Measurements from ENCODE around the gene NKAP. TPM values are rescaled to one million over a fixed set of nuclear protein-coding genes. Genes with fewer than 3 reads are reported as not detected.

The NKAP gene
- total and polyA plus RNA-seq, 2 donors from 2014 or later, result 7.7 to 9.9 TPM

DNA sequence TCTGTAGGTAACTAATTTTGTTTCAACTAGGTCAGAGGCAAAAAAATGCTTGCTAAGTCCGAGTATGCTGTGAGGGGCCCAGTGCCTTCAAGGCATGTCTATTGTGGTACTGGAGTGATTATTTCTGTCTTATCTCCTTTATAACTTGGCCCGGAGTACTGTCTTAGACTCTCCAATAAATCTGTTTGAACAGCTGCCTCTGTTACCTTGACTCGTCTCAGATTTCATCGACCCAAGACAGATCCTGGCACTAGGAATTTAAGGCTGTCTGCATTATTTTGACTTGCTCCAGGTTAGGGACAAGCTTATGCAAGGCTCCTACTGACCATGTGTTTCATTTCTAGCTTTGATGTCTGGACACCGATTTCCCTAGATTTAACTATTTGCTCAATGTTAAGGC lies 41.1 kb upstream of the NKAP start:
- no peaks in the 10 kb centered on the region for H3K9me3 ChIP-seq (ENCODE audit: control insufficient read depth in 2 of 3, insufficient read depth in 1 of 3, low read length in 3 of 3)
- no peak for FAIRE-seq
- TF ChIP-seq, protein P1, sequence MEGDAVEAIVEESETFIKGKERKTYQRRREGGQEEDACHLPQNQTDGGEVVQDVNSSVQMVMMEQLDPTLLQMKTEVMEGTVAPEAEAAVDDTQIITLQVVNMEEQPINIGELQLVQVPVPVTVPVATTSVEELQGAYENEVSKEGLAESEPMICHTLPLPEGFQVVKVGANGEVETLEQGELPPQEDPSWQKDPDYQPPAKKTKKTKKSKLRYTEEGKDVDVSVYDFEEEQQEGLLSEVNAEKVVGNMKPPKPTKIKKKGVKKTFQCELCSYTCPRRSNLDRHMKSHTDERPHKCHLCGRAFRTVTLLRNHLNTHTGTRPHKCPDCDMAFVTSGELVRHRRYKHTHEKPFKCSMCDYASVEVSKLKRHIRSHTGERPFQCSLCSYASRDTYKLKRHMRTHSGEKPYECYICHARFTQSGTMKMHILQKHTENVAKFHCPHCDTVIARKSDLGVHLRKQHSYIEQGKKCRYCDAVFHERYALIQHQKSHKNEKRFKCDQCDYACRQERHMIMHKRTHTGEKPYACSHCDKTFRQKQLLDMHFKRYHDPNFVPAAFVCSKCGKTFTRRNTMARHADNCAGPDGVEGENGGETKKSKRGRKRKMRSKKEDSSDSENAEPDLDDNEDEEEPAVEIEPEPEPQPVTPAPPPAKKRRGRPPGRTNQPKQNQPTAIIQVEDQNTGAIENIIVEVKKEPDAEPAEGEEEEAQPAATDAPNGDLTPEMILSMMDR (IDR thresholded peaks at IDR 0.05; ENCODE audit: borderline replicate concordance, extremely low read depth, insufficient read depth), result no peak
- no peaks in the 10 kb centered on the region for H3K4me1 ChIP-seq (ENCODE audit: control insufficient read depth in 2 of 3, insufficient read depth in 2 of 3, low read depth in 1 of 3, low read length in 3 of 3)
- H3K27me3 ChIP-seq (ENCODE audit: control insufficient read depth, insufficient read depth, low read length), result peaks cover 7% of the 10 kb centered on the region
- H3K36me3 ChIP-seq (ENCODE audit: control insufficient read depth in 2 of 3, insufficient read depth in 3 of 3, low read length in 3 of 3), result no peaks in the 10 kb centered on the region
- H3K4me3 ChIP-seq (ENCODE audit: low read length in 3 of 3), result no peak overlapping the region
- intact Hi-C loops (cut with DNase I), result no loop called here
- DNase-seq, result no peak
- H3K27ac ChIP-seq (ENCODE audit: low read depth in 2 of 2, low read length in 2 of 2), result no peak overlapping the region
- H3K9ac ChIP-seq (ENCODE audit: low read length in 3 of 3), result no peak overlapping the region

GRCh38 chrX:119983494-119983893 lies 39.9 kb upstream of the NKAP start:
- DNase-seq, result no peak
- no peak for FAIRE-seq
- Histone ChIP-seq H3K36me3 (ENCODE audit: control insufficient read depth in 2 of 3, insufficient read depth in 3 of 3, low read length in 3 of 3) (no peaks in the 10 kb centered on the region), H3K9me3 (ENCODE audit: control insufficient read depth in 2 of 3, insufficient read depth in 1 of 3, low read length in 3 of 3) (no peaks in the 10 kb centered on the region), H3K27me3 (ENCODE audit: control insufficient read depth, insufficient read depth, low read length) (peaks cover 4% of the 10 kb centered on the region), H3K9ac (ENCODE audit: low read length in 3 of 3) (no peak overlapping the region), H3K4me3 (ENCODE audit: low read length in 3 of 3) (no peak overlapping the region), H3K27ac (ENCODE audit: low read depth in 2 of 2, low read length in 2 of 2) (no peak overlapping the region), H3K4me1 (ENCODE audit: control insufficient read depth in 2 of 3, insufficient read depth in 2 of 3, low read depth in 1 of 3, low read length in 3 of 3) (no peaks in the 10 kb centered on the region)
- intact Hi-C loops (cut with DNase I), result no loop called here
- TF ChIP-seq, protein P1 (IDR thresholded peaks at IDR 0.05; ENCODE audit: borderline replicate concordance, extremely low read depth, insufficient read depth), result no peak

GRCh38 chrX:119982145-119982544 lies 38.6 kb upstream of the NKAP start:
- H3K27ac ChIP-seq (ENCODE audit: low read depth in 2 of 2, low read length in 2 of 2), result no peak overlapping the region
- intact Hi-C loops (cut with DNase I), result no loop called here
- H3K4me1 ChIP-seq (ENCODE audit: control insufficient read depth in 2 of 3, insufficient read depth in 2 of 3, low read depth in 1 of 3, low read length in 3 of 3), result no peaks in the 10 kb centered on the region
- H3K4me3 ChIP-seq (ENCODE audit: low read length in 3 of 3), result no peak overlapping the region
- FAIRE-seq (no peak), DNase-seq (no peak)
- no peak overlapping the region for H3K9ac ChIP-seq (ENCODE audit: low read length in 3 of 3)
- H3K36me3 ChIP-seq (ENCODE audit: control insufficient read depth in 2 of 3, insufficient read depth in 3 of 3, low read length in 3 of 3), result no peaks in the 10 kb centered on the region
- TF ChIP-seq, protein P1 (IDR thresholded peaks at IDR 0.05; ENCODE audit: borderline replicate concordance, extremely low read depth, insufficient read depth), result no peak
- no peaks in the 10 kb centered on the region for H3K9me3 ChIP-seq (ENCODE audit: control insufficient read depth in 2 of 3, insufficient read depth in 1 of 3, low read length in 3 of 3)
- no peaks in the 10 kb centered on the region for H3K27me3 ChIP-seq (ENCODE audit: control insufficient read depth, insufficient read depth, low read length)
